Neural cell (in vitro differentiated cells): ENCODE measurements around the gene XBP1.

ENCODE experiments used
- EP300 ChIP-seq: fragments of 450-650 bp; conservative IDR thresholded peaks from 2 replicates; pipeline ENCODE4 v1.6.1; 2014; ENCODE audit warnings: antibody characterized with exemption, mild to moderate bottlenecking, moderate library complexity; ENCODE audit not compliant: poor library complexity, severe bottlenecking
- EZH2 ChIP-seq: fragments of 200-600, 300-800 bp; shearing (Covaris generic), sonication (generic); IDR thresholded peaks from 2 replicates; pipeline ENCODE4 v1.6.1; 2014; ENCODE audit warnings: antibody characterized with exemption, low read length, borderline replicate concordance, mild to moderate bottlenecking; ENCODE audit not compliant: insufficient read depth, poor library complexity, severe bottlenecking
- MXI1 ChIP-seq: fragments of 450-650 bp; conservative IDR thresholded peaks from 2 replicates; pipeline ENCODE4 v1.6.1; 2014; ENCODE audit warnings: antibody characterized with exemption, mild to moderate bottlenecking; ENCODE audit not compliant: poor library complexity, severe bottlenecking
- POLR2AphosphoS5 ChIP-seq: IDR thresholded peaks from 2 replicates; pipeline ENCODE4 v1.6.1; 2012
- SMC3 ChIP-seq: fragments of 450-650 bp; conservative IDR thresholded peaks from 2 replicates; pipeline ENCODE4 v1.6.1; 2014; ENCODE audit warnings: antibody characterized with exemption, mild to moderate bottlenecking, moderate library complexity; ENCODE audit not compliant: poor library complexity
- TF ChIP-seq, protein P1 (sequence below): fragments of 450-650 bp; IDR thresholded peaks from 2 replicates; pipeline ENCODE4 v1.5.1; 2014; ENCODE audit warnings: antibody characterized with exemption, mild to moderate bottlenecking, moderate library complexity; ENCODE audit not compliant: poor library complexity, severe bottlenecking
- TF ChIP-seq, protein P2 (sequence below): IDR thresholded peaks from 2 replicates; pipeline ENCODE4 v1.6.1; 2012; ENCODE audit warnings: borderline replicate concordance

DNA sequence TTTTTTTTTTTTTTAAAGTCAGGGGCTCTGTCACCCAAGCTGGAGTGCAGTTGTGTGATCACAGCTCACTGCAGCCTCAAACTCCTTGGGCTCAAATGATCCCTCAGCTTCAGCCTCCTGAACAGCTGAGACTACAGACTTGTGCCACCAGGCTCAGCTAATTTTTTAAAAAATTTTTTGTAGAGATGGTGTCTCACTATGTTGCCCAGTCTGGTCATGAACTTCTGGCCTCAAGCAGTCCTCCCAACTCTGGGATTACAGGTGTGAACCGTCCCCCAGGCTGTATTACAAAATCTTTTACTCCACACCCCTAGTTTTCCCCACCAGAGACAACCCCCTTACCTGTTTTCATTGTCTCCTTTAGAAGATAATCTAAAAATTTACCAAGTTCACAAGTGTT lies 26.0 kb downstream of the XBP1 start:
- TF ChIP-seq POLR2AphosphoS5 (no peak), EP300 (no peak), MXI1 (no peak), EZH2 (no peak), SMC3 (no peak)
- TF ChIP-seq, protein P1, sequence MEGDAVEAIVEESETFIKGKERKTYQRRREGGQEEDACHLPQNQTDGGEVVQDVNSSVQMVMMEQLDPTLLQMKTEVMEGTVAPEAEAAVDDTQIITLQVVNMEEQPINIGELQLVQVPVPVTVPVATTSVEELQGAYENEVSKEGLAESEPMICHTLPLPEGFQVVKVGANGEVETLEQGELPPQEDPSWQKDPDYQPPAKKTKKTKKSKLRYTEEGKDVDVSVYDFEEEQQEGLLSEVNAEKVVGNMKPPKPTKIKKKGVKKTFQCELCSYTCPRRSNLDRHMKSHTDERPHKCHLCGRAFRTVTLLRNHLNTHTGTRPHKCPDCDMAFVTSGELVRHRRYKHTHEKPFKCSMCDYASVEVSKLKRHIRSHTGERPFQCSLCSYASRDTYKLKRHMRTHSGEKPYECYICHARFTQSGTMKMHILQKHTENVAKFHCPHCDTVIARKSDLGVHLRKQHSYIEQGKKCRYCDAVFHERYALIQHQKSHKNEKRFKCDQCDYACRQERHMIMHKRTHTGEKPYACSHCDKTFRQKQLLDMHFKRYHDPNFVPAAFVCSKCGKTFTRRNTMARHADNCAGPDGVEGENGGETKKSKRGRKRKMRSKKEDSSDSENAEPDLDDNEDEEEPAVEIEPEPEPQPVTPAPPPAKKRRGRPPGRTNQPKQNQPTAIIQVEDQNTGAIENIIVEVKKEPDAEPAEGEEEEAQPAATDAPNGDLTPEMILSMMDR, result no peak
- TF ChIP-seq, protein P2, sequence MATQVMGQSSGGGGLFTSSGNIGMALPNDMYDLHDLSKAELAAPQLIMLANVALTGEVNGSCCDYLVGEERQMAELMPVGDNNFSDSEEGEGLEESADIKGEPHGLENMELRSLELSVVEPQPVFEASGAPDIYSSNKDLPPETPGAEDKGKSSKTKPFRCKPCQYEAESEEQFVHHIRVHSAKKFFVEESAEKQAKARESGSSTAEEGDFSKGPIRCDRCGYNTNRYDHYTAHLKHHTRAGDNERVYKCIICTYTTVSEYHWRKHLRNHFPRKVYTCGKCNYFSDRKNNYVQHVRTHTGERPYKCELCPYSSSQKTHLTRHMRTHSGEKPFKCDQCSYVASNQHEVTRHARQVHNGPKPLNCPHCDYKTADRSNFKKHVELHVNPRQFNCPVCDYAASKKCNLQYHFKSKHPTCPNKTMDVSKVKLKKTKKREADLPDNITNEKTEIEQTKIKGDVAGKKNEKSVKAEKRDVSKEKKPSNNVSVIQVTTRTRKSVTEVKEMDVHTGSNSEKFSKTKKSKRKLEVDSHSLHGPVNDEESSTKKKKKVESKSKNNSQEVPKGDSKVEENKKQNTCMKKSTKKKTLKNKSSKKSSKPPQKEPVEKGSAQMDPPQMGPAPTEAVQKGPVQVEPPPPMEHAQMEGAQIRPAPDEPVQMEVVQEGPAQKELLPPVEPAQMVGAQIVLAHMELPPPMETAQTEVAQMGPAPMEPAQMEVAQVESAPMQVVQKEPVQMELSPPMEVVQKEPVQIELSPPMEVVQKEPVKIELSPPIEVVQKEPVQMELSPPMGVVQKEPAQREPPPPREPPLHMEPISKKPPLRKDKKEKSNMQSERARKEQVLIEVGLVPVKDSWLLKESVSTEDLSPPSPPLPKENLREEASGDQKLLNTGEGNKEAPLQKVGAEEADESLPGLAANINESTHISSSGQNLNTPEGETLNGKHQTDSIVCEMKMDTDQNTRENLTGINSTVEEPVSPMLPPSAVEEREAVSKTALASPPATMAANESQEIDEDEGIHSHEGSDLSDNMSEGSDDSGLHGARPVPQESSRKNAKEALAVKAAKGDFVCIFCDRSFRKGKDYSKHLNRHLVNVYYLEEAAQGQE, result no peak
